BE2C (cell line): ENCODE results near the gene COPE.
A peak's percentile ranks its signal among the peaks of the same experiment; 100 is the strongest.

Source experiments
- DNase-seq: peaks from one replicate; pipeline ENCODE4 v3.0.0-alpha.2; 2020
- H3K27me3 ChIP-seq: fragments of 250-450 bp; sonication (Bioruptor Pico); 2 replicates; pipeline ENCODE4 v1.5.1; 2020; ENCODE audit warnings: mild to moderate bottlenecking
- H3K36me3 ChIP-seq: fragments of 250-450 bp; sonication (Bioruptor Pico); 2 replicates; pipeline ENCODE4 v1.5.1; 2020; ENCODE audit warnings: mild to moderate bottlenecking
- H3K4me1 ChIP-seq: fragments of 250-450 bp; sonication (Bioruptor Pico); 2 replicates; pipeline ENCODE4 v1.5.1; 2020
- H3K4me3 ChIP-seq: 2 replicates; pipeline ENCODE4 v1.5.1; 2011; ENCODE audit warnings: low read depth, low read length
- H3K9me3 ChIP-seq: fragments of 250-450 bp; sonication (Bioruptor Pico); 2 replicates; pipeline ENCODE4 v1.5.1; 2020
- TF ChIP-seq, protein P1 (sequence below): IDR thresholded peaks from 2 replicates; pipeline ENCODE4 v1.5.1; 2012; ENCODE audit warnings: mild to moderate bottlenecking, low read depth, low read length

Gene COPE

DNA sequence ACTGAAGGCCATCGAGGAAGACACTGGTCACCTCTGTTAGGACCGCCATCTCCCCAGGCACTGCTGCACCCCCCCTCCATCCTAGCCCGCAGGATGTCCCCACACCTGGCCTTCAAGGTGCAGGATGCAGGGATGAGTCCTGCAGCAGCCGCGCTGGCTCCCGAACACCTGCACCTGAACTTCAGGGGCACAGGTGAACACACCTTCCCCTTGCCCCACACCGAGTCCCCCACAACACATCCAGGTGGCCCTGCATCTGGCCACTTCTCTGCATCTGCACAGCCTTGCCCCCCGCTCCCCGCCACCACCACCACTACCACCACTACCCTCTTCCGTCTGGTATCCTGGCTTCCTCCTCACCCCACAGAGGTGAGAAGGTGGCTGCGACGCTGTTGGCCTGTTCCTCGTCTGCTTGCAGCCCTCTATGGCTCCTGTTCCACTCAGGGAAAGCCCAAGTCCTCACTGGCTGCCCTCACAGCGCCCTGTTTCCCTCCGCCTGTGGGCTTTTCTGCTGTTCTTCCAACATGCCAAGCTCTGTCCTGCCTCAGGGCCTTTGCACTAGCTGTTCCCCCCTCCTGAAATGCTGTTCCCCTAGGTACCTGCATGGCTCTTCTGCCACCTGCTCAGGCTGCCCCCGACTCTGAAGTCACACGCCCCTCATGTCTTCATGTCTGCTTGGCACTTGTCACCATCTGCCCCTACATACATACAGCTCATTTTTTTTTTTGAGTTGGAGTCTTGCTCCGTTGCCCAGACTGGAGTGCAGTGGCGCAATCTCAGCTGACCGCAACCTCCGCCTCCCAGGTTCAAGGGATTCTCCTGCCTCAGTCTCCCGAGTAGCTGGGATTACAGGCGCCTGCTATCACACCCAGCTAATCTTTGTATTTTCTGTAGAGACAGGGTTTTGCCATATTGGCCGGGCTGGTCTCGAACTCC, 21.8 kb downstream of the COPE start:
- Histone ChIP-seq H3K27me3 (no peaks in the 10 kb centered on the region), H3K36me3 (no peaks in the 10 kb centered on the region), H3K9me3 (no peaks in the 10 kb centered on the region), H3K4me1 (peaks cover 12% of the 10 kb centered on the region), H3K4me3 (no peak overlapping the region)
- TF ChIP-seq, protein P1, sequence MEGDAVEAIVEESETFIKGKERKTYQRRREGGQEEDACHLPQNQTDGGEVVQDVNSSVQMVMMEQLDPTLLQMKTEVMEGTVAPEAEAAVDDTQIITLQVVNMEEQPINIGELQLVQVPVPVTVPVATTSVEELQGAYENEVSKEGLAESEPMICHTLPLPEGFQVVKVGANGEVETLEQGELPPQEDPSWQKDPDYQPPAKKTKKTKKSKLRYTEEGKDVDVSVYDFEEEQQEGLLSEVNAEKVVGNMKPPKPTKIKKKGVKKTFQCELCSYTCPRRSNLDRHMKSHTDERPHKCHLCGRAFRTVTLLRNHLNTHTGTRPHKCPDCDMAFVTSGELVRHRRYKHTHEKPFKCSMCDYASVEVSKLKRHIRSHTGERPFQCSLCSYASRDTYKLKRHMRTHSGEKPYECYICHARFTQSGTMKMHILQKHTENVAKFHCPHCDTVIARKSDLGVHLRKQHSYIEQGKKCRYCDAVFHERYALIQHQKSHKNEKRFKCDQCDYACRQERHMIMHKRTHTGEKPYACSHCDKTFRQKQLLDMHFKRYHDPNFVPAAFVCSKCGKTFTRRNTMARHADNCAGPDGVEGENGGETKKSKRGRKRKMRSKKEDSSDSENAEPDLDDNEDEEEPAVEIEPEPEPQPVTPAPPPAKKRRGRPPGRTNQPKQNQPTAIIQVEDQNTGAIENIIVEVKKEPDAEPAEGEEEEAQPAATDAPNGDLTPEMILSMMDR, result no peak
- no peak for DNase-seq

- TF ChIP-seq, protein P1, result no peak
- Histone ChIP-seq H3K9me3 (no peaks in the 10 kb centered on the region), H3K4me3 (no peak overlapping the region), H3K27me3 (no peaks in the 10 kb centered on the region), H3K4me1 (peaks cover 12% of the 10 kb centered on the region), H3K36me3 (no peaks in the 10 kb centered on the region)
- DNase-seq, result no peak
Observed at GRCh38 chr19:18896421-18896841, 22.8 kb downstream of the COPE start.

GRCh38 chr19:18895824-18896341, 23.3 kb downstream of the COPE start, which contains the start of gene CERS1:
Gene CERS1 (minus strand): TSS chr19:18896158. CDS start chr19:18896072, 86 bp downstream.
- peak; percentile 53 for DNase-seq

GRCh38 chr19:18895038-18895823, 24.0 kb downstream of the COPE start:
- H3K4me3 ChIP-seq, result peak overlapping the region; percentile 61
- H3K27me3 ChIP-seq, result no peaks in the 10 kb centered on the region
- peak; percentile 76 for DNase-seq

More at GRCh38 chr19:18895824-18896341, 23.3 kb downstream of the COPE start, which contains the start of gene CERS1:
- H3K4me1 ChIP-seq, result peaks cover 12% of the 10 kb centered on the region
- H3K27me3 ChIP-seq, result no peaks in the 10 kb centered on the region
- TF ChIP-seq, protein P1, result no peak
- peak within 1 kb of the TSS; percentile 61 for H3K4me3 ChIP-seq
- H3K36me3 ChIP-seq, result no peaks in the 10 kb centered on the region
- no peaks in the 10 kb centered on the region for H3K9me3 ChIP-seq

DNA sequence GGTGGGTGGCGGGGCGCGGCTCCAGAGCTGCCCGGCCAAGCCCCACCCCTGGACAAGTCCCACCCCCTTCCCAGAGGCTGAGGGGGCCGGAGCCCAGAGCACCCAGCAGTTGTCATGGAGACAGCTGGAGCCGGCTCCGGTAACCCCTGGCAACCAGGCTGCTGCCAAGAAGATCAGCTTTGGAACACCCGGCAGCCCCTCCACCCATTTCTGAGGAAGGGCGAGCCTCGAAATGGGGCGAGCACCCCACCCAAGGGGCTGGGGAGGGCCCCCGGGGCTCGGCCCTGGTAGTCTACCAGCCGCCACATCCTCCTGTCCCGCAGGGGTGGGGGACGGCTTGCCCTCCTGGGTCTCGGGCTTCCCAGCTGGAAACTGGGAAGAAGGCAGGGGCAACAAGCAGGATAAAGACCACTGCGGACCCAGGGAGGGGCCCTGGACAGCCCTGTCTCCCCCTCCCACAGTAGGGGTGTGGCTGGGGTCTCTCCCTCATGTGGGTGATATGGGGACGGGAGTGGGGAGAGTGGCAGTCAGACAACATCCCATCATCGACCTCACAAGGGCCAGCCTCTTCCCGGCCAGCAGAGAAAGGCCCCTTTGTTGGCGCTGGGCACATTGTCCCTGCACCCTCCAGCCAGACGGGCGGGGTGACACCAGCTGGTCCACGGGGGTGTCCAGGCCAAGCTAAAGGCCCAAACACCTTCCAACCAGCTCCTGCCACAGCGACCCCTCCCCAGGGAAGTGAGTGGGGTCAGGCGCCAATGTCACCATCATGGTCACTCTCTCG, 24.7 kb downstream of the COPE start:
- Histone ChIP-seq H3K4me1 (peaks cover 12% of the 10 kb centered on the region), H3K36me3 (no peaks in the 10 kb centered on the region), H3K4me3 (peak overlapping the region; percentile 61), H3K27me3 (no peaks in the 10 kb centered on the region), H3K9me3 (no peaks in the 10 kb centered on the region)
- TF ChIP-seq, protein P1, result no peak
- DNase-seq, result peak; percentile 90

More at GRCh38 chr19:18895038-18895823, 24.0 kb downstream of the COPE start:
- Histone ChIP-seq H3K9me3 (no peaks in the 10 kb centered on the region), H3K36me3 (no peaks in the 10 kb centered on the region), H3K4me1 (peaks cover 12% of the 10 kb centered on the region)
- TF ChIP-seq, protein P1, result peak; percentile 50
